GM18508 (cell line): ENCODE data around the gene LINGO1.

Source experiments
- ATAC-seq: cut with Tn5 transposase; IDR thresholded peaks from one replicate; pipeline ENCODE4 v1.9.1; 2021; ENCODE audit warnings: moderate number of reproducible peaks; ENCODE audit not compliant: insufficient read depth, unreplicated experiment

The LINGO1 gene

DNA sequence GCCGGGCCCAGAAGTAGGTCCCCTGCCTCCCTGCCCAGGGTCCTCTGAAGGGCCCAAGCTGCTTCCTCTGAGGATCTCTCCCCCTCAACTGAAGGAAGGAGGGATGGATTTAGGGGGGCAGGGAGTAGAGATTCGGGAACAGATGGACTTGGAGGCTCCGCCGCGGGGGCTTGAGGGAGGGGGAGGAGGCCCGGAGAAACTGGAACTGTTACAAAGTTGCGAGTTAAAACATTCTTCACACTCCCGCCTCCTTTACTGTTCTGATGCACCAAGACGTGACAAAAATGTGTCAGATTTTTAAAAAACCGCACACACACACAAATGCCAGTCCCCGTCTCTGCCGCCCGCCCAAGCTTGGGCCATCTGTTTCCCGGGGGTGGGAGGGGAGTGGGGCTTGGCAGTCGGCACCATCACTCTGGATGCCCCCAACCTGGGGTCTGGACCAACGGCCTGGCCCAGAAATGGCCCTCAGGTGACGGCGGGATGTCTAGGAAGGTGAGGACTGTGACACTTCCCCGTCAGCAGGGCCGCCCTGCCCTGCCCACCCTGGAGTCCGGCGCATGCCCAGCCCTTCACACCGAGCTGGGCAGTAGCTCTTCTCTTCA, 25.0 kb upstream of the LINGO1 start:
- no peak for ATAC-seq

DNA sequence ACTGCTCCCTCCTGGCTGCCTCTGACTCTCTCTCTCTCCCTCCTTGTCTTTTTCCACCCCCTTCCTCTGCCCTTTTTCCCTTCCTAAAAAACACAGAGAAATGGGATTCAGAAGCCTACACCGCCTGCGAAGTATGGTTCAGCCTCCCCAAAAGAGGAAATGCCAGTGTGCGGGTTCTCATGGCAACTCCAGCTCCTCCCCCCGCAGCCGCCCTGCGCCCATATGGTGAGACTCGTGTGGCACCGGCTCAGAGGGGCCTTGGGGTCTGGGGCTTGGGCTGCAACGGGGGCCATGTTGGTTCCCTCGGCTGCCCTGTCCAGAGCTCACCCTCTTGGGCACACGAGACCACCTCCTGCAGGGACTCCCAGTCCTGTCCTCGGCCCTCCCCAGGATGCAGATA, 23.6 kb upstream of the LINGO1 start:
- no peak for ATAC-seq

DNA sequence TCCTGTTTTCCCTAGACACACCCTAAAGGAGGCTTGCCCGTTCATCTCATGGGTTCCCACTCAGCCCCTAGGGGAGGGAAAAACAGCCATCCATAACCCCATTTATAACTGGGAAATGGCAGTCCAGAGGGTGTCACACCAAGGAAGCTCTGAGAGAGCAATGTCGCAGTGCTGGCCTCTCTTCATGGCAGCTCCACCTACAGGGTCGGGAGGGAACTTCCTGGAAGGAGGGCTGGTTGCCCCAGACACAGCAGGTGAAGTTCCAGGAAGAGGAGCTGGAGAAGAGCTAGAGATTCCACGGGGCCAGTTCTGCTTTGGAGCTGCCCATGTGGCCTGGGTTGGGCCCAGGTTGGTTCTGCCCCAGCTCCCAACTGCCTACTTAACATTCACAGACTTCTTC, 22.3 kb upstream of the LINGO1 start:
- no peak for ATAC-seq

DNA sequence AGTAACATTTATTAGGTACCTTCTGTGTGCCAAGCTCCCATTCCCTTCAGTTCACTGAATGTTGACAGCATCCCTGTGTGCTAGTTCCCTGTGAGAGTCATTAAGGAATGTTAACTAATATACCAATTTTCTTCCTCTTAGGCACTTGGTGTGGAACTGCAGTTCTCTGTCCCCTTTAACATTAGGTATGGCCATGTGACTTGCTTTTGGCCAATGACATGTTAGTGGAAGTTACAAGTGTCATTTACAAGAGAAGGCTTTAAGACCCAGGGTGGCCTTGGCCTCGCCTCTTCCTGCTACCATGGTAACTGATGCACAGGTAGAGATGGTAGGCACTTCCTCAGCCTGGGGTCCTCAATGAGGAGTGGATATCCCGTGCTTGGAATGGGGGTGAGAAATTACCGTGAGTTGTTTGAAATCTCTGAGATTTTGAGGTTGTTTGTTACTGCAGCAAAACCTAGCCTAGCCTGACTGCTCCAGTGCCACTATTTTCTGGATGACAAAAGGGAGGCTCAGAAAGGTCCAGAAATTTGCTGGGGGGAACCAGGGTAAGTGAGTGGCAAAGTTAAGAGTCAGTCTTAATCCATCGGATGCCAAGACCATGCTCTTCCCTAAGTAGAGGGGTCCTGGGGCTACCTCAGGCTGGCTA, 21.2 kb upstream of the LINGO1 start:
- no peak for ATAC-seq

DNA sequence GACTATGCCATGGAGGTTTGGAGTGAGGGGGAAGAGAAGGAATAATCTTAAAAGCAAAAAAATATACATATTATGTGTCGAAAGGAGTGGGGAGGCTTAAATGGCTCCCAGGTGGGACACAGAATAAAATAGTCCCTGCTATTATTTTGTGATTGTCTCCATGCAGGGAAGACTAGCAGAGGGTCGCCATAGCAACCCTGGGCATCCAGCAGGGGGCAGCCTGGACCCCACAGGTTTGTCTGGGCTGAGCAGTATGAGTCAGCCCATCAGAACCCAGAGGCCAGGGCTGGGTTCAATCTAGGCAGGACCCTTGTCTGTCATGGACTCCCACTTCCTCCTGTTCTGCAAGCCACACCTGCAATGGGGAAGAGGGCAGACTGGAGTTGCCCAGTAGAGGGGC, 17.6 kb upstream of the LINGO1 start:
- ATAC-seq: no peak

DNA sequence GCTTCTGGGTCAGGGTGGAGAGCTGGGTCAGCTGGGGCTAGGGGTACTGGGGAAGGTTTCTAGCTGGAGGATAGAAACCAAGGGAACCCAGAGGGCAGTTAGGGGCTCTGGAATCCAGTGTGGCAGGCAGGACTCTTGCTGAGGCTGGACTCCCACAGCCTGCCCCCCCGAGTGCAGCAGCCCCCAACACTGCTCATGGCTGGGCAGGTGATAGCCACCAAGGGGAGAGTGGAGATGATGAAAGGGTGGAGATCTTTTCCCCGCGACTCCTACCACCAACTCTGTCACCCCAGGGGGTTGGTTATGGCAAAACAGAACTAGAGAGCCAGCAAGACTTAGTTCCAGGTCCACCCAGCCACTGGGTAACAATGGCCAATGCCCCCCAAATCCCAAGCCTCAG, 16.9 kb upstream of the LINGO1 start:
- ATAC-seq: no peak

DNA sequence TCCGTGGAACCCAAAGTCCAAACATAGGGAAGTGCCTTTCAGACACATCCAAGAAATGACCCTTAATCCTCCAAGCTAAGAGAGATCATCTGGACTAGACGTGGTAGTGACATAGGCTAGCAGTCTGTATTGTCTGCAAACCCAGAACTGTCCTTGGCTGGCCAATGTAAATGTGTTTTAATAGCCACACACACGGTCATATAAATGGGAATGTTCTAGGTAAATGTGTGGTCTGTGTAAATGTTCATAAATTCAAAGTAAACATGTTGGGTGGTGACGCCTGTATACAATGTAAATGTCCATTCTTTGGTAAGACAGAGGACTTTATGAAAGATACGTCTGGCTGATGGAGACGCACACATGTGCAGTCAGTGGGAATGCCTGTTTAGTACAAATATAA, 16.3 kb upstream of the LINGO1 start:
- no peak for ATAC-seq

DNA sequence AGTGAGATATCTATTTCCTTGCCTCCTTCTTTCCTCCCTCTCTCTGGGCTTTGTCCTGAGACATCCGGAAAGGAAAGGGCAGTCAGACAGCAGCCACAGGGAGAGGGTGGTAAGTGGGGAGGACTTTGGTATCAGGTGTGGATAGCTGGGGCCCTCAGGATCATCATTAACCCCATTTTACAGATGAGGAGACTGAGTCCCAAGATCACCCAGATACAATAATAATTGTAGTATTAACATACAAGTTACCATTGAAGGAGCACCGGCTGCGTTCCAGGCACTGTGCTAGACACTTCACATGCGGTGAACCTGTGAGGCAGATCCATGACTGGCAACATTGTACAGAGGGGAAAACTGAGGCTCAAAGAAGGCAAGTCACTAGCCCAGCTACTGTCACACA, 15.2 kb upstream of the LINGO1 start:
- no peak for ATAC-seq

DNA sequence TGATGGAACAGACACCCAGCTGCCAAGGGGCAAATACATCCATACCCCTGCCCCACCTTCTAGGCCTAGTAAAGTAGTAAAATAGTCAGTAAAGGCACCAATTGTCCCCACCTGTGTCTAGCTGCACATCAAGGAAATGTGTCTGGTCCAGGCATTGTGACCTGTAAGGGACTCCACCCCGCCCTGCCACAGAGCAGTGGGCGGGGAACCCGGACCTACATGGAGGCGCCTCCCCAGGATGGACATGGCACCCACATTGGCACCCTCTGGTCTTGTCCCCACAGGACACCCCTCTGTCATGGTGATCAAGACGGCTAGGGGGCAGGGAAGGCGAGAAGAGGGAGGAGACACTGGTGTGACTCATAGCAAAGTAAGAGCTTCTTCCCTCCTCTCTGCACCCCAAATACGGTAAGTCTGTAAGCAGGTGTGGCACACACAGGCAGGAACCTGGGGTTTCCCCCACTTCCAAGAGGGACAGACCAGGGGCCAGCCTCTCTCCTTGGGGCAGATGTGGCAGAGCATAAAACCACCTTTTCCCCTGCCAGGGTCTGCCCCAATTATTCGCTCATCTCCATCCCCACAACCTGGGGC, 13.5 kb upstream of the LINGO1 start:
- ATAC-seq: no peak

DNA sequence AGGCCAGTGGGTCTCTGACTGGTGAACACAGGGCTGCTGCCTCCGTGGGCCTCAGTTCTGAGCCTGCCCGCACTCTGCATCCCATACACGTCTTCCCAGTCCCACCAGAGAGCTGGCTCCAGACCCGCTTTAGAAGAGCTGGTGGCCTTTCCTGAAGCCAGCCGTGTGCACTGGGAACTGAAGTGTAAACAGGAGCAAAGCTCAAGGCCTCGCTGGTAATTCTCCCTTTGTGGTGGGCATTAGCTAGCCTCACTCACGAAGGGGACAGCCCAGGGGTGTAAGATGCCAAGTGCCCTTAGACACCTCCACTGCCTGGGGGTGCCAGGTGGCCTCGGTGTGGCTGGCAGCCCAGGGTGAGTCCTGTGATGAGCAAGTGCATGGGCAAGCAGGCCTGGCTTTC, 12.9 kb upstream of the LINGO1 start:
- no peak for ATAC-seq

DNA sequence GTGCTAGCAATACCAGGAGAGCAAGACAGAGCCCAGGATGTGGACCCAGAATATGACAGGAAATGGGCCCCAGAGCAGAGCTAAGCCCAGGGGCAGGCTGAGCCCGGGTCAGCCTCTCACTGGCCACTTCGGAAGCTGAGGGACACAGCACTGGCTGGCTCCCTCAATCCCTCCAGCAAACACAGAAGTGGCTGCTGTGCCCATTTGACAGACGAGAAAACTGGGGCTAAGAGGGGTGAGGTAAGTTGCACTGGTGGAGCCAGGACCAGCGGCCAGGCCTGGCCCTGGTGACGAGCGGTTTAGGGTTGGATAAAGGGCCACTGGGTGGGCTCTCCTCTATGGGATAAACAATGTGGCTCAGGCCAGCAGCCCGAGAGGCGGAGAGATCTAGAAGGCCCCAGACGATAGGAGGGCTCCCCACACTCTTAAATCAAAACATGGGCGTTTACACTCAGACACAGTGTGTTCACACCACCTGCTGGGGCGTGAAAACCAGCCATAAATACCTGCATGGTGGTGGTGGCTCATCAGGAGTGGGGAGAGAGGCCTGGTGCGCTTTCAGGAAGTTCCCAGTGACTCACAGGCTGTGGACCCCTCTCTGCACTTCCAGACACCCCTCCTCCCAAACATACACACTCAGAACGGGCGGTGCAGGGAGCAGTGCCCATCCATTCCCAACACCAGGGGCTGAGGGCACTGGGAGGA, 12.0 kb upstream of the LINGO1 start:
- ATAC-seq: no peak

DNA sequence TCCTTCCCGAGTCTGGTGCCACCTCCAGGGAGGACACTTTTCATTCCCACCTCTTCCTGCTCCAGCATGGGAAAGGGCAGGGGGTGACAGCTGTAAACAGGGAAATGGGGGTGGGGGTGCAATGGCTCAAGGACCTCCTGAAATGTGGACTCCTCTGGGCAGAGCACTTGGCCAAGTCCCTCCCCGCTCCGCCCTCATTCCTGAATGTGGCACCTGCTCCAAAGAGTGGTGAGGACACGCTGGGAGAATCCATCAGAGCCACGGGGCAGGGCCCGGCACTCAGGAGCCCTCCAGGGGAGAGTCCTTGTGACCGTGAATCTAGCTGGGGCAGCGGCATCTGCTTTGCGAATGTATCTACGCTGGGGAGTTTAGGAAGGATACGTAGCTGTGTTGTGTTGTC, 11.1 kb upstream of the LINGO1 start:
- ATAC-seq: no peak

DNA sequence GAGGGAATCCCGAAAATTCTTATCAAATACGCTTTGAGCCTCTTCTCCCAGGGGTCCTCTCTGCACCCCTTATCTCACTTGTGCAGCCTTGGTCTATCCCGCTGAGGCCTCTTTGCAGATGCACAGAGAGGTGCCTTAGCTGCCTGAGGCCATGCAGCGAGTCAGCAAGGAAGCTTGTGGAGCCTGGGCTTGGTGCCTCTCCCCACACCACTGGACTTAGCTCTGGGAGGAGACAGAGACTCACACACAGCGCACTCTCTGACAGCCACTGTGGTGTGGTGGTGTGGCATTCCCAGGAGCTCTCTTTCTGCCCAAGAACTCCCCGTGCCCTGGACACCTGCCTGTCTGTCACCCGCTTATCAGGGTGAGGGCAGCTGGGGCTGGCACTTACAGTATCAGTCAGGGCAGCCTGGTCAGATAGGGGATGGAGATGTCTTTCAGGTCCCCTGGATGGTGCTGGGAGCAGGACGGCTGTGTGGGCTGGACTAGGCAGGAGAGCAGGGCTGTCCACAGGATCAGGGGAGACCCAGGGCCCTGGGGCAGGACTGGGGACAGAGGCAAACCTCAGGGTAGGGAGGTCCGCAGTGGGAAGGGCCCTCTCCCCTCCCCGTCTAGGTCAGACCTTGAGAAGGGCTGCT, 10.2 kb upstream of the LINGO1 start:
- no peak for ATAC-seq

DNA sequence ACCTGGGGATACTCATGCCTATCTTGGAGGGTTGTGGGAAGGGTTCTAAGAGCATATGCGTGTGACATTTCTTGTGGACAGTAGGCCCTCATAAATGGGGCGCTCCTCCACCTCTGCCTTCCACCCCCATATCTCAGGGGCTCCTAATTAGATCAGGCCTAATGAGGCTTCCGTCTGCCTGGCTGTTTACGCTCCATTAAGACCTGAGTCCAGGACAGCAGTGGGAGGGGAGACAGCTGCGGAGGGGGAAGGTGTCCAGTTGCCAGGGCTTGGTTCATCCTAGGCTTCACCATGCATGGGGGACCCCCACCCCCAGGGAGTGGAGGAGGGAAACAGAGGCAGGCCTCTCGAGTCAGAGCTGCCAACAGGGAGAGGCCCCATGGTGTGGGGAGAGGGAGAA, 9.3 kb upstream of the LINGO1 start:
- ATAC-seq: no peak

DNA sequence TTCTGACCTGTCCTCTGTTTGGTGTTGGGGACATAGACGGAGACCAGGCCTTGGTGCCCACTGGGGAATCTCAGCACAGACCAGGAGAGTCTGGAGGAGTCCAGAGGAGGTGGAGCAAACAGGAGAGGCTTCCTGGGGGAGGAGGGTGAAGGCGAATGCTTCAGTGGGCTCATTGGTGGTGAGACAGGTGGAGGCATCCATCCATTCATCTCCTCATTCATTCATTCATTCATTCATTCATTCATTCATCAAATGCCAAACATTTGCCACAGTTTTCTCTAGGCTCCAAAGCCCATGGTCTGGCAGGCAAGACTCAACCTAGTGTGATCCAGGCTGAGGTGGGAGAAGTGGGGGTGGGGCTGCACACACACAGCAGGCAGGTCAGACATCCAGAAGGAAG, 7.9 kb upstream of the LINGO1 start:
- ATAC-seq: no peak

DNA sequence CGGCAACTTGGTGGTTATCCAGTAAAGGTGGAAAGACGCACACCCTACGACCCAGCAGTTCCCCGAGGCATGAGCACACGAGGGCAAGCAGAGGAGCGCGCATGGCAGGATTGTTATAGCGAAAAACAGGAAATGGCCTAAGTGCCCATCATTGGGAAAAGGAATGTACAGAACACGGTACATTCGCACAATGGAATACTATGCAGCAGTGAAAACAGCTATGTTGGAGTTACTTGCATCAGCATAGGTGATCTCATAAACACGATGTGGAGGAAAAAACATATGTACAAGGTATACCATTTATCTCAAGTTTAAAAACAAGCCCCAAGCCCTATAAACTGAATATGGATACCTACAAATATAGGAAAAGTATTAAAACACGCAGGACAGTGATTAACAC, 6.7 kb upstream of the LINGO1 start:
- ATAC-seq: no peak

DNA sequence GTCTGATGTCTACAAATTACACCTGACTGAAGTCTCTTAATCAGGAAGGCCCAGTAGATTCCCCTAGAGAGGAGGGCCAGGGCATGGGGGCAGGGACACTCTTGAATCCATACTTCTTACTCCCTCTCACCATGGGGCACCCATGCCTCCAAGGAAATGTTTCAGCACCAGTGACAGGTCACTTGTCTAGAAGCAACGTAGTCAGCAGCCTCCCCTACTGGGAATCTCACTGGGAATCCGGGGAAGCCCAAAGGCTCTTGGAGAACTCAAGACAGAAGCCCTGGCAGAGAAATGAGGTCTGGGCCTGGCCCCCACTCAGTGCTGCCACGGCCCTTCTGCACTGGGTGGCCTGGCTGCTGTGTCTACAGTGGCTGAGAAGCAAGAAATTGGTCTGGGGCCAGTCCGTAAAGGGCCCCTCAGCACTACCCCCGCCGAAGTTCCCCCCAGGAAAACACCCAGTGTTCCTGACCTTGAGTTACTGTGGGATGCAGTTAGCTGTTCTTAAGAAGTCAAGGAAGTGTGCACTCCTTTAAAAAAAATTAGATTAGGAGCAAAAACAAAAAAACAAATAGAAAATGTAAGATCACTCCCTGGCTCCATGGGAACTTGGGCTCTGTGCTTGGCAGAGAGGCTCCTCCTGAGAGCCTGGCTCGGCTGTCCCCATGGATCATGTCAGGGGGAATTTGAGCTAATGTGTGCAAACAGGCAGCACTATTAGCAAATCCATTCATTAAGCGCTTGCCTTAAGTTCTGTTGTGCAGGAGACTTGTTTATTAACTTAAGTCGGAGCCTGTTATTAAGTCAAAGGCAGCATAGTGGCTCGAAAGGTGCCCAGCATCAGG, 5.4 kb upstream of the LINGO1 start:
- no peak for ATAC-seq

DNA sequence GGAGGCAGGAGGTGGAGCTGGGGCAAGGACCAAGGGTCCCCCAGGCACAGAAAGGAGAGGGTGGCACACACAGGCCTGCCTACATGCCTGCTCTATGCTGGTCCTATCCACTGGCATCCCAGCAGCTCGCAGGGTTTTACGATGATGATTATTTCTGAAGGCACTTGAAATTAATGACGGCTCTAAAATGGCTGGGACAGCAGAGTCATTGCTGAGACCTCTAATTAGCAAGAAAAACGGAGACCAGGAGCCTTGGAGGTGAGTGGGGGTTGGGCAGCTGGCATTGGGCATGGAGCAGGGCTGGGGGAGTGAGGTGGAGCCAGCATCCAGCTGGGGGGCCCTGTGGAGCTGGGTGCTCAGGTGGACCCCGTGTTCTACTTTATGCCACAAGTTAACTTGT, 3.5 kb upstream of the LINGO1 start:
- ATAC-seq: no peak

DNA sequence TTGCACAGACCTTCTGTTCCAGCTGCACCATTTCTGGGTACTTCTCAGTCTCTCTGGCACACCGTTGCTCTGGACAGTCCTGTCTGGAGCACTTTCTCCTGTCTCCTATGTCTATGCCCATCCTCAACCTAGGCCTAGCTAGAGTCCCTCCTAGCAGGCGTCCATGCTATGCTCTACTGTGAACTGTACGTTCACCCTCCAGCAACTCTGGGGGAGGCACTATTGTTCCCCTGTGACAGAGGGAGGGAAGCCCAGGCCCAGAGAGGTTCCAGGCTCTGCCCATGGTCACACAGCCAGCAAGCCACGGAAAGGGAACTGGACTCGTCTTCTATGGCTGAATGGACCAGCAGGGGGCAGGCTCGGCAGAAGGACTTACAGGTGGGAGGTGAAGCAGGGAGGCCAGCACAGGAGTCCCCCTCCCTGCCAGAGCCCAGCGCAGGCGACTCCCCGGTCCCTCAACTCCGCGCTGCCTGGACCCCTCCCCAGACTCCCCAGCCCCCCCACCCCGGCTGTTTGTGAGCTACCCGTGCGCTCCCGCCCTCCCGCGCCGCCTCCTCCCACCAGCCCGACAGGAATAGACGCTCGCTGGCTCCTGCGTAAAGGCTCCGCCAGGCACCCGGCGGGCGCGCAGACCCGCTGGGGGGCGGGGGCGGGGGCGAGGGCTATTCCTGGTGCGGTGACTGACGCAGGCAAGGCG, 1.7 kb upstream of the LINGO1 start:
- no peak for ATAC-seq

DNA sequence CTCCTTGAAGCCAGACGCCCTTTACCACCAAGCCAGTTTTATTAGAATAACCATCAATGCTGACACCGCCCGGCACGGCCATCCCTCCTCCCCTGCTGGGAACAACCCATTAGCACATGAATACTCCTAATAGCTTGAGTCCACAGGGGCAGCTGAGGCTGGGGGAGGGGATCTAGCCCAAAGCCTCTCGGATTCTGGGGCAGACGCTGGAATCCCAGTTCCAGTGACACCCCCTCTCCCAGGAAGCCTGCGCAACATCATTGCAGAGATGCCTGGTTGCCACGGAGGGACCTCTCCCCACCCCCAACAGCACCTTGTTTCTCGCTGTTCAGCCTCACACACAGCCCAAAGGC, 1.2 kb upstream of the LINGO1 start:
- no peak for ATAC-seq
